ENCODE results near the gene JPT2.

The JPT2 gene

GRCh38 chr16:1740781-1741490 is 62.9 kb downstream of the JPT2 start:
- DNase-seq: no peak

- DNase-seq: no peak
Observed at GRCh38 chr16:1741553-1742165, 63.6 kb downstream of the JPT2 start.

GRCh38 chr16:1743376-1744337 is 65.6 kb downstream of the JPT2 start:
- DNase-seq: no peak

- no peak for DNase-seq
Observed at GRCh38 chr16:1744338-1744840, 66.3 kb downstream of the JPT2 start.

- no peak for DNase-seq
Observed at GRCh38 chr16:1745181-1745899, 67.3 kb downstream of the JPT2 start.

- no peak for DNase-seq
Observed at GRCh38 chr16:1745900-1746692, 68.0 kb downstream of the JPT2 start.

GRCh38 chr16:1746693-1747195 is 68.7 kb downstream of the JPT2 start:
- DNase-seq: no peak

GRCh38 chr16:1747934-1748333 is 69.9 kb downstream of the JPT2 start:
- no peak for DNase-seq

- DNase-seq: no peak
Observed at GRCh38 chr16:1749152-1750117, 71.4 kb downstream of the JPT2 start.
